ENCODE measurements around the gene EBF4. TPM values are rescaled to one million over a fixed set of nuclear protein-coding genes. Genes with fewer than 3 reads are reported as not detected.

Gene EBF4
- 0.15 and 0.39 TPM in 2 replicates for total RNA-seq

GRCh38 chr20:2692036-2692885, at the start of gene EBF4:
Gene EBF4, plus strand, starts transcription at chr20:2692780. Its CDS starts 866 bp downstream, at chr20:2693646.

GRCh38 chr20:2651772-2652723, 40.5 kb upstream of the EBF4 start, which contains the start of gene NOP56:
Gene NOP56, plus strand, starts transcription at chr20:2652632. Its CDS starts 29 bp downstream, at chr20:2652661.

GRCh38 chr20:2663887-2664719, 28.5 kb upstream of the EBF4 start, which contains the start of gene IDH3B:
Gene IDH3B, minus strand, starts transcription at chr20:2664216. Its CDS starts 28 bp downstream, at chr20:2664188.

GRCh38 chr20:2800521-2801285, 108.1 kb downstream of the EBF4 start, which contains the start of gene CPXM1:
Gene CPXM1, minus strand, starts transcription at chr20:2800627. Its CDS starts 55 bp downstream, at chr20:2800572.

Other genes with a start within 250 kb of the EBF4 start
- gene SNRPB, start 222.0 kb upstream of the EBF4 start, total RNA-seq: 488 and 776 TPM in 2 replicates
- 4.2 and 6.1 TPM in 2 replicates for gene ZNF343, start 183.9 kb upstream of the EBF4 start, total RNA-seq
- gene TMC2, start 156.2 kb upstream of the EBF4 start, total RNA-seq: not detected in 2 replicates
- gene NOP56, start 40.1 kb upstream of the EBF4 start, total RNA-seq: 86.1 and 222 TPM in 2 replicates
- gene IDH3B, start 28.6 kb upstream of the EBF4 start, total RNA-seq: 98.9 and 142 TPM in 2 replicates
- gene CPXM1, start 107.8 kb downstream of the EBF4 start, total RNA-seq: not detected in 2 replicates
- gene C20orf141, start 122.2 kb downstream of the EBF4 start, total RNA-seq: not detected in 2 replicates
- gene TMEM239, start 123.6 kb downstream of the EBF4 start, total RNA-seq: not detected in 2 replicates
- gene PCED1A, start 147.9 kb downstream of the EBF4 start, total RNA-seq: 12.2 and 14.3 TPM in 2 replicates
- gene VPS16, start 148.0 kb downstream of the EBF4 start, total RNA-seq: 26.0 and 28.3 TPM in 2 replicates
- 33.2 and 35.5 TPM in 2 replicates for gene PTPRA, start 180.7 kb downstream of the EBF4 start, total RNA-seq

Measured in hair follicular keratinocyte (primary cell).